ENCODE data around the gene CAPN3.

DNA sequence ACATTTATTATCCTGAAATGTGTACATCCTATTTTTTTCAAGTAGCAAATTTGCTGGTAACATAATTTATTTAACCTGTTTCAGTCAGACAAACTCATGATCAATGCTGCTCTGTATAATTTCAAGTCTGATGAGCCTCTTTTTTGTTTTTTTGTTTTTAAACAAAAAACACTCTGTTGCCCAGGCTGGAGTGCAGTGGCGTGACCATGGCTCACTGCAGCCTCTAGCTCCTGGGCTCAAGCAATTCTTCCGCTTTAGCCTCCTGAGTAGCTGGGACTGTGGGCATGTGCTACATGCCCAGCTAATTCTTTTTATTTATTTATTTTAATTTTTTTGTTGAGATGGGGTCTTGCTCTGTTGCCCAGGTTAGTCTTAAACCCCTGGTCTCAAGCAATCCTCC, 40.1 kb upstream of the CAPN3 start:
- TF ChIP-seq, protein P1, sequence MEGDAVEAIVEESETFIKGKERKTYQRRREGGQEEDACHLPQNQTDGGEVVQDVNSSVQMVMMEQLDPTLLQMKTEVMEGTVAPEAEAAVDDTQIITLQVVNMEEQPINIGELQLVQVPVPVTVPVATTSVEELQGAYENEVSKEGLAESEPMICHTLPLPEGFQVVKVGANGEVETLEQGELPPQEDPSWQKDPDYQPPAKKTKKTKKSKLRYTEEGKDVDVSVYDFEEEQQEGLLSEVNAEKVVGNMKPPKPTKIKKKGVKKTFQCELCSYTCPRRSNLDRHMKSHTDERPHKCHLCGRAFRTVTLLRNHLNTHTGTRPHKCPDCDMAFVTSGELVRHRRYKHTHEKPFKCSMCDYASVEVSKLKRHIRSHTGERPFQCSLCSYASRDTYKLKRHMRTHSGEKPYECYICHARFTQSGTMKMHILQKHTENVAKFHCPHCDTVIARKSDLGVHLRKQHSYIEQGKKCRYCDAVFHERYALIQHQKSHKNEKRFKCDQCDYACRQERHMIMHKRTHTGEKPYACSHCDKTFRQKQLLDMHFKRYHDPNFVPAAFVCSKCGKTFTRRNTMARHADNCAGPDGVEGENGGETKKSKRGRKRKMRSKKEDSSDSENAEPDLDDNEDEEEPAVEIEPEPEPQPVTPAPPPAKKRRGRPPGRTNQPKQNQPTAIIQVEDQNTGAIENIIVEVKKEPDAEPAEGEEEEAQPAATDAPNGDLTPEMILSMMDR (IDR thresholded peaks at IDR 0.05) = no peak
- no peak for TF ChIP-seq POLR2A (IDR thresholded peaks at IDR 0.05)
